ENCODE measurements around the gene CALML6. TPM values are rescaled to one million over a fixed set of nuclear protein-coding genes. Genes with fewer than 3 reads are reported as not detected.

The CALML6 gene
- total and polyA plus RNA-seq, 2 of the 4 experiments (the other 2 are of a cell fraction), result 0.91 TPM; not detected in 1

DNA sequence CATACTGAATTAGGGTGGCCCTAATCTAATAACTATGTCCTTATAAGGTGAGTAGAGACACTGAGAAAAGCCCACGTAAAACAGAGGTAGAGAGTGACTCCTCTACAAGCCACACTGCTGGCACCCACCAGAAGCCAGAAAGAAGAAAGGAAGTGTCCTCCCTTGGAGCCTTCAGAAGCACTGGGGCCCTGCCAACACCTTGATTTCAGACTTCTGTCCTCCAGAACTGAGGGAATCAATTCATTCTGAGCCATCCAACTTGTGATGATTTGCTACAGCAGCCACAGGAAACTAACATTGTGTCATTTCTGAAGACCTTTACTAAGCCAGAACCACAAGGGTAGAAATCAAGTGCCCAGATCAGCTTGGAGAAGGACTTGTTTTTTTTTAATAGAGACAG, 39.1 kb upstream of the CALML6 start:
- no peak overlapping the region for H2BK5ac ChIP-seq (ENCODE audit: low read depth, low read length, poor library complexity, severe bottlenecking)
- no peak overlapping the region for H3K4ac ChIP-seq (ENCODE audit: low read depth, low read length)
- no peak overlapping the region for H3K4me3 ChIP-seq (ENCODE audit: insufficient read depth, low read depth, low read length)
- TF ChIP-seq RFX5 (IDR thresholded peaks at IDR 0.05; ENCODE audit: low read depth, low read length) (no peak), USF2 (IDR thresholded peaks at IDR 0.05; ENCODE audit: low read depth, low read length) (no peak), POLR2A (IDR thresholded peaks at IDR 0.05; ENCODE audit: low read depth, low read length) (no peak), CEBPB (IDR thresholded peaks at IDR 0.05; ENCODE audit: low read depth, low read length) (no peak), SMC3 (IDR thresholded peaks at IDR 0.05; ENCODE audit: low read depth, low read length) (no peak), ELK1 (IDR thresholded peaks at IDR 0.05; ENCODE audit: borderline replicate concordance, low read depth, low read length) (no peak), MXI1 (IDR thresholded peaks at IDR 0.05; ENCODE audit: borderline replicate concordance, low read depth, low read length) (no peak), NFE2L2 (IDR thresholded peaks at IDR 0.05; ENCODE audit: low read depth, low read length) (no peak), CTCF (conservative IDR thresholded peaks at IDR 0.05; ENCODE audit: low read depth, low read length) (no peak), RAD21 (IDR thresholded peaks at IDR 0.05; ENCODE audit: low read length) (no peak), MAZ (IDR thresholded peaks at IDR 0.05; ENCODE audit: borderline replicate concordance, low read depth, low read length) (no peak), RCOR1 (IDR thresholded peaks at IDR 0.05; ENCODE audit: insufficient replicate concordance, low read length) (no peak), BHLHE40 (IDR thresholded peaks at IDR 0.05; ENCODE audit: low read depth, low read length) (no peak), CHD1 (IDR thresholded peaks at IDR 0.05; ENCODE audit: low read depth, low read length) (no peak), FOS (IDR thresholded peaks at IDR 0.05; ENCODE audit: low read depth, low read length) (no peak), MAFK (IDR thresholded peaks at IDR 0.05; ENCODE audit: low read depth, low read length) (no peak)
- H3K36me3 ChIP-seq (ENCODE audit: control insufficient read depth, insufficient read depth, low read length), result peaks cover 32% of the 10 kb centered on the region
- DNase-seq (no peak), ATAC-seq (ENCODE audit: low read depth) (no peak)
- no TSS peak for BruUV-seq (replicated peaks)
- no peak overlapping the region for H2BK120ac ChIP-seq (ENCODE audit: low read depth, low read length)
- no peak overlapping the region for H2BK15ac ChIP-seq (ENCODE audit: low read depth, low read length)
- intact Hi-C loops (cut with micrococcal nuclease), result no loop called here
- WGBS, 2 experiments (ENCODE audit: extremely low coverage in 2 of 2, insufficient read length in 1 of 2), result no CpG with 5 or more reads among the region's 1 CpG
- peaks cover 21% of the 10 kb centered on the region for H3K4me1 ChIP-seq (ENCODE audit: control insufficient read depth, insufficient read depth, low read length)
- no peak overlapping the region for H2BK20ac ChIP-seq (ENCODE audit: low read depth, low read length)
- H4K91ac ChIP-seq (ENCODE audit: insufficient read depth, low read depth, low read length), result no peak overlapping the region
- H3K4me2 ChIP-seq (ENCODE audit: low read depth, low read length), result no peak overlapping the region
- H4K20me1 ChIP-seq (ENCODE audit: insufficient read depth, low read length), result peaks cover 100% of the 10 kb centered on the region
- dilution Hi-C loops (cut with HindIII; ENCODE audit: low sequenced_read_pairs, unreplicated experiment), result no loop called here
- CTCF ChIA-PET, result no interaction called here
- in situ Hi-C loops (cut with MboI; ENCODE audit: low sequenced_read_pairs), result no loop called here
- no peak overlapping the region for H4K5ac ChIP-seq (ENCODE audit: low read depth, low read length)
- H3K23ac ChIP-seq (ENCODE audit: low read depth, low read length), result no peak overlapping the region
- H3K27ac ChIP-seq (ENCODE audit: insufficient read depth, low read length), result no peak overlapping the region
- H2AK9ac ChIP-seq (replicated peaks; ENCODE audit: low read depth, low read length, poor library complexity), result no peak overlapping the region
- no peak overlapping the region for H4K8ac ChIP-seq (ENCODE audit: low read depth in 2 of 2, low read length in 2 of 2)
- no peak overlapping the region for H3K14ac ChIP-seq (replicated peaks; ENCODE audit: low read depth, low read length)
- H2AFZ ChIP-seq (replicated peaks; ENCODE audit: low read length, poor library complexity), result no peak overlapping the region
- H3K79me1 ChIP-seq (ENCODE audit: low read depth in 1 of 2, low read length in 2 of 2), result peaks cover 0 to 70% of the 10 kb centered on the region in 2 experiments; a peak in 2 of 4 replicates
- H2AK5ac ChIP-seq (ENCODE audit: low read depth, low read length), result no peak overlapping the region
- POLR2A ChIA-PET (ENCODE audit: unreplicated experiment), result no interaction called here
- H3K56ac ChIP-seq (ENCODE audit: extremely low read depth, insufficient read depth, low read length), result no peak overlapping the region
- no peak overlapping the region for H3K9ac ChIP-seq (ENCODE audit: low read depth, low read length)
- no peaks in the 10 kb centered on the region for H3K9me3 ChIP-seq (ENCODE audit: control insufficient read depth, insufficient read depth, low read length)
- H3K27me3 ChIP-seq (ENCODE audit: control insufficient read depth, insufficient read depth, low read length), result no peaks in the 10 kb centered on the region
- peaks cover 64% of the 10 kb centered on the region for H3K9me1 ChIP-seq (ENCODE audit: insufficient read depth, low read length)
- no peak overlapping the region for H3K18ac ChIP-seq (ENCODE audit: low read depth, low read length)

Measured in IMR-90 (cell line).